Neuronal stem cell (in vitro differentiated cells): Measurements from ENCODE around the gene HOXB4.

ENCODE experiments used
- DNase-seq: peaks from one replicate; pipeline ENCODE4 v3.0.0-alpha.2; 2013; ENCODE audit warnings: low spot score
- H2AFZ ChIP-seq: one replicate; pipeline ENCODE4 v1.6.1; 2013; ENCODE audit warnings: mild to moderate bottlenecking, low read length, inconsistent platforms
- H2AK5ac ChIP-seq: 2 replicates; pipeline ENCODE4 v1.6.1; 2013; ENCODE audit warnings: low read depth, mild to moderate bottlenecking, inconsistent platforms, low read length, moderate library complexity, mixed read lengths
- H2BK120ac ChIP-seq: 2 replicates; pipeline ENCODE4 v1.6.1; 2013; ENCODE audit warnings: low read depth, mild to moderate bottlenecking, inconsistent platforms, low read length, moderate library complexity, mixed read lengths
- H2BK12ac ChIP-seq: one replicate; pipeline ENCODE4 v1.6.1; 2013; ENCODE audit warnings: low read length, inconsistent platforms
- H2BK15ac ChIP-seq: 2 replicates; pipeline ENCODE4 v1.6.1; 2013; ENCODE audit warnings: mild to moderate bottlenecking, low read length, inconsistent platforms, mixed read lengths
- H2BK5ac ChIP-seq: one replicate; pipeline ENCODE4 v1.6.1; 2013; ENCODE audit warnings: inconsistent platforms, mild to moderate bottlenecking, low read length, moderate library complexity
- H3K14ac ChIP-seq: one replicate; pipeline ENCODE4 v1.6.1; 2013; ENCODE audit warnings: low read length, inconsistent platforms
- H3K18ac ChIP-seq: 2 replicates; pipeline ENCODE4 v1.6.1; 2013; ENCODE audit warnings: low read length, inconsistent platforms
- H3K23ac ChIP-seq: 2 replicates; pipeline ENCODE4 v1.6.1; 2013; ENCODE audit warnings: low read depth, mild to moderate bottlenecking, mixed read lengths, low read length, inconsistent platforms; ENCODE audit not compliant: poor library complexity
- H3K27ac ChIP-seq: replicated peaks from 3 replicates; pipeline ENCODE4 v1.5.1; 2013; ENCODE audit warnings: low read length, inconsistent platforms
- H3K27me3 ChIP-seq, 3 experiments: 2 replicates each; pipeline ENCODE4 v1.6.1; 2013; ENCODE audit warnings: low read length in 3 of 3, mild to moderate bottlenecking in 2 of 3, inconsistent platforms in 1 of 3, low read depth in 1 of 3, mixed read lengths in 1 of 3, moderate library complexity in 1 of 3; ENCODE audit not compliant: control insufficient read depth in 3 of 3, insufficient read depth in 3 of 3
- H3K36me3 ChIP-seq, 2 donors: replicated peaks in 1 of 2; 2 replicates each; pipeline ENCODE4 v1.6.1; 2013; ENCODE audit warnings: low read length in 2 of 2; ENCODE audit not compliant: control insufficient read depth in 2 of 2, insufficient read depth in 2 of 2
- H3K4ac ChIP-seq: 2 replicates; pipeline ENCODE4 v1.6.1; 2013; ENCODE audit warnings: inconsistent platforms, mild to moderate bottlenecking, low read length, moderate library complexity
- H3K4me1 ChIP-seq, 2 donors: 1 replicate in 1 of 2; 2 replicates in 1 of 2; pipeline ENCODE4 v1.6.1; 2013; ENCODE audit warnings: low read length in 2 of 2, low read depth in 1 of 2; ENCODE audit not compliant: control insufficient read depth in 2 of 2, insufficient read depth in 1 of 2
- H3K4me2 ChIP-seq: one replicate; pipeline ENCODE4 v1.6.1; 2013; ENCODE audit warnings: mild to moderate bottlenecking, low read length, inconsistent platforms; ENCODE audit not compliant: insufficient read depth, poor library complexity, severe bottlenecking
- H3K4me3 ChIP-seq, 2 donors: 2 replicates each; pipeline ENCODE4 v1.5.1; 2013; ENCODE audit warnings: low read length in 2 of 2, mild to moderate bottlenecking in 2 of 2, inconsistent platforms in 1 of 2, moderate library complexity in 1 of 2
- H3K79me1 ChIP-seq: one replicate; pipeline ENCODE4 v1.6.1; 2013; ENCODE audit warnings: low read depth, mild to moderate bottlenecking, inconsistent platforms, low read length, moderate library complexity
- H3K9ac ChIP-seq: one replicate; pipeline ENCODE4 v1.6.1; 2013; ENCODE audit warnings: mild to moderate bottlenecking, low read depth, low read length, inconsistent platforms; ENCODE audit not compliant: poor library complexity
- H3K9me3 ChIP-seq, 2 donors: replicated peaks in 1 of 2; 2 replicates each; pipeline versions ENCODE3 to v1.6.1; 2013; ENCODE audit warnings: low read length in 2 of 2, mild to moderate bottlenecking in 2 of 2, inconsistent platforms in 1 of 2, low read depth in 1 of 2, mixed read lengths in 1 of 2, moderate library complexity in 1 of 2; ENCODE audit not compliant: control insufficient read depth in 2 of 2, insufficient read depth in 1 of 2
- H4K8ac ChIP-seq: one replicate; pipeline ENCODE4 v1.6.1; 2013; ENCODE audit warnings: low read depth, mild to moderate bottlenecking, inconsistent platforms, low read length, moderate library complexity
- H4K91ac ChIP-seq: one replicate; pipeline ENCODE4 v1.6.1; 2013; ENCODE audit warnings: low read length, low read depth, mild to moderate bottlenecking, inconsistent platforms; ENCODE audit not compliant: poor library complexity
- WGBS, 2 donors: extraction: QIAGEN DNeasy Blood & Tissue Kit; methylation state at CpG; one replicate each; pipeline ENCODE4 v1.1.7; 2013; ENCODE audit warnings: missing lambda C conversion rate in 2 of 2, mixed read lengths in 1 of 2; ENCODE audit not compliant: insufficient read length in 2 of 2, insufficient replicate concordance in 1 of 2; ENCODE audit errors: extremely low coverage in 2 of 2; 5-methylcytosine and 5-hydroxymethylcytosine counted together

HOXB4 gene

GRCh38 chr17:48550502-48551213, 27.5 kb downstream of the HOXB4 start:
- WGBS, 2 donors, result no CpG with 5 or more reads among the region's 70 CpGs
- Histone ChIP-seq H3K4ac (no peak overlapping the region), H3K36me3 (no peaks in the 10 kb centered on the region), H3K18ac (no peak overlapping the region), H3K14ac (no peak overlapping the region), H2BK5ac (no peak overlapping the region), H4K91ac (no peak overlapping the region), H3K79me1 (peaks cover 2% of the 10 kb centered on the region), H3K23ac (peak overlapping the region; percentile 28), H3K4me3 (no peak overlapping the region), H2AFZ (no peak overlapping the region), H3K27ac (no peak overlapping the region), H2BK15ac (no peak overlapping the region), H3K27me3 (peaks cover 53 to 95% (median 87%) of the 10 kb centered on the region in 3 experiments), H3K9ac (no peak overlapping the region), H3K9me3 (peaks cover 0 to 6% of the 10 kb centered on the region in 2 donors), H3K4me2 (no peak overlapping the region), H4K8ac (no peak overlapping the region), H2BK120ac (no peak overlapping the region), H2BK12ac (no peak overlapping the region), H2AK5ac (no peak overlapping the region), H3K4me1 (no peaks in the 10 kb centered on the region)
- no peak for DNase-seq

DNA sequence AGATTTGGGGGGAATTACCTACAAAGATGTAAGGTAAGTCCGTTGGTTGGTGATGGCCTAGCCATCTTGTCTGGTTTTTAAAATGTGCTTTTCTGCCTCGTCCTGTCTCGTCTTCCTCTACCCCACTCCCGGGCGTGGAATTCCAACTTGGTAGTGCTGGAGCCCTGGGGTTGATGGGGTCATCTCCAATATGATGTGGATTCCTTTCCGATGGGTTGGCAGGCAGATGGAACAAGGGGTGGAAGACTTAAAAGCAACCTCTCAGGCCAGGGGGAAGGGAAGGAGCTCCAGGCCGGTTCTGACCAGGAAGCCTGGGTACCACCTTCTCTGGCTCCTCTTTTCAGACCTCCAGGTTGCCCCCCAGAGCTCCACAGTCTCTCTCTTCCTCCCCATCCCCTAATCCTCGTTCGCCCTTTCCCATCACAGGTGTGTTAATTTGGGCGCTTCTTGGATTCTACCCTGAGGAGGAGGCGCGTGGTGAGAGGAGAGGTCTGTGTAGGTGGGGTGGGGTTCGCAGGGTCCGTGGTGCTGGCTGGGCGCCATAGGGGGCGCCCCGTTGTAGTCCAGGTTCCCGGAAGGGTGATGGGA, 28.1 kb downstream of the HOXB4 start:
- peak overlapping the region; percentile 28 for H3K23ac ChIP-seq
- H4K8ac ChIP-seq, result no peak overlapping the region
- peaks cover 59 to 95% (median 88%) of the 10 kb centered on the region in 3 experiments for H3K27me3 ChIP-seq
- H3K79me1 ChIP-seq, result peaks cover 2% of the 10 kb centered on the region
- H3K9ac ChIP-seq, result no peak overlapping the region
- no peak overlapping the region for H2AFZ ChIP-seq
- no peak overlapping the region for H2BK120ac ChIP-seq
- H2BK15ac ChIP-seq, result no peak overlapping the region
- H3K18ac ChIP-seq, result no peak overlapping the region
- no peak overlapping the region for H3K4ac ChIP-seq
- no peak overlapping the region for H3K4me2 ChIP-seq
- no peaks in the 10 kb centered on the region for H3K4me1 ChIP-seq
- H2BK12ac ChIP-seq, result no peak overlapping the region
- no peak overlapping the region for H3K27ac ChIP-seq
- DNase-seq, result no peak
- no peak overlapping the region for H2BK5ac ChIP-seq
- H3K4me3 ChIP-seq, result peak overlapping the region in 1 of 2 donors; percentile 30
- H2AK5ac ChIP-seq, result no peak overlapping the region
- no peak overlapping the region for H4K91ac ChIP-seq
- no CpG with 5 or more reads among the region's 18 CpGs for WGBS, 2 donors
- H3K9me3 ChIP-seq, result peaks cover 0 to 6% of the 10 kb centered on the region in 2 donors
- no peaks in the 10 kb centered on the region for H3K36me3 ChIP-seq
- H3K14ac ChIP-seq, result no peak overlapping the region

- Histone ChIP-seq H3K23ac (no peak overlapping the region), H2AFZ (no peak overlapping the region), H4K8ac (no peak overlapping the region), H3K27ac (no peak overlapping the region), H3K4ac (no peak overlapping the region), H2BK12ac (no peak overlapping the region), H3K9me3 (peaks cover 0 to 6% of the 10 kb centered on the region in 2 donors), H3K36me3 (no peaks in the 10 kb centered on the region), H3K14ac (no peak overlapping the region), H3K79me1 (no peaks in the 10 kb centered on the region), H3K4me1 (no peaks in the 10 kb centered on the region), H2BK5ac (no peak overlapping the region), H4K91ac (no peak overlapping the region), H3K27me3 (peaks cover 54 to 94% (median 88%) of the 10 kb centered on the region in 3 experiments), H3K18ac (no peak overlapping the region), H2BK15ac (no peak overlapping the region), H3K9ac (no peak overlapping the region), H2AK5ac (no peak overlapping the region), H3K4me2 (no peak overlapping the region), H2BK120ac (no peak overlapping the region), H3K4me3 (no peak overlapping the region)
- no peak for DNase-seq
- no CpG with 5 or more reads among the region's 3 CpGs for WGBS, 2 donors
These were observed 28.9 kb downstream of the HOXB4 start for GRCh38 chr17:48549281-48549630.

- H3K4me3 ChIP-seq, result no peak overlapping the region
These were observed 29.4 kb downstream of the HOXB4 start for GRCh38 chr17:48548523-48549280.

More at GRCh38 chr17:48548523-48549280, 29.4 kb downstream of the HOXB4 start:
- Histone ChIP-seq H2AK5ac (no peak overlapping the region), H3K27ac (no peak overlapping the region), H3K4me1 (no peaks in the 10 kb centered on the region), H3K9ac (no peak overlapping the region), H3K27me3 (peaks cover 53 to 94% (median 88%) of the 10 kb centered on the region in 3 experiments), H3K36me3 (no peaks in the 10 kb centered on the region), H3K18ac (no peak overlapping the region), H2BK120ac (no peak overlapping the region), H2AFZ (no peak overlapping the region), H3K4ac (no peak overlapping the region), H3K4me2 (no peak overlapping the region), H3K9me3 (peaks cover 0 to 6% of the 10 kb centered on the region in 2 donors), H4K8ac (no peak overlapping the region), H2BK15ac (no peak overlapping the region), H3K79me1 (no peaks in the 10 kb centered on the region), H3K23ac (no peak overlapping the region), H4K91ac (no peak overlapping the region), H3K14ac (no peak overlapping the region), H2BK12ac (no peak overlapping the region), H2BK5ac (no peak overlapping the region)
- no CpG with 5 or more reads among the region's 6 CpGs for WGBS, 2 donors
- DNase-seq, result no peak
